ENCODE measurements around the gene MYNN.
A peak's percentile ranks its signal among the peaks of the same experiment; 100 is the strongest.

DNA sequence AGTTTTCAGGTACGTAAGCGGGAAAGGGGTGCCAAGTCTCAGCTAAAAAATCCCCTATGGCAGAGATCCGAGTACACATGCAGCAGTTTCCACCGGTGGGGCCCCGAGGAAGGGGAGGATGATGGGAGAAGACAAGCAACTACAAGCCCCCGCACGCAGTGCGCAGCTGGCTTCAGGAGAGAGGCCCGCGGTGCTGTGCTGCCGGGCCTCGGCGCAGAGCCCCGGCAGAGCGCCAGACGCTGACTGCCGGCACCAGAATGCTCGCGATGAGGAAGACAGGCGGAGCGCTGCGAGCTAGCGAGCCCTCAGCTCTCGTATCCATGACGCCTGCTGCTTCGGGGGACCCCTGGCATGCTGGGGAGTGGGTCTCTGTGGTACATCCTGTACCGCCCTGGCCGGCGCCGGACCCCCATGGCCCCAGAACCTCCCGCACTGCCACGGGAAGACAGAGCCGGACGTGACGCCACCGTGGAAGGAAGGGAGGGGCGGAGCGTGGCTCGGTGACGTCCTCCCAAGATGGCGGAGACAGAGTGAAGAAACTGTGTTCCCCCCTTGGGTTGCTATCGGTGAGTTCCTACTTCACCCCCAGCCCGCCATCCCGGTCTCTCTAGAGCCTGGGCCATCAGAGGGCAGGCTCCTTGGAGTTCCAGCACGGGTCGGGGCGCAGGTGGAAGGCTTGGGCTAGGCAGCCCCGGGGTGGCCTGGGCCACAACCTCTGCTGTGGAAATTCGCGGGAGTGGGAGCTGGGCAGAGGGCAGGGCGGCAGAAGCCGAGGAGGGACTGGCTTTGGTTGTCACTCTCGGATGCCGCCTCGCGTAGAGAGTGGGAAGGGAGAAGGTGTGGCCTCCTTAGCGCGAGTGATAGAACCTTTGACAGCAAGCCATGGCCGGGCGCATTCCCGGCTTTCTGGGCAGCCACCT, at the start of gene MYNN:
- TF ChIP-seq YY1 (IDR thresholded peaks at IDR 0.05; ENCODE audit: extremely low read depth, insufficient replicate concordance, low read depth, low read length) = peak; percentile 95
- TF ChIP-seq, protein P1, sequence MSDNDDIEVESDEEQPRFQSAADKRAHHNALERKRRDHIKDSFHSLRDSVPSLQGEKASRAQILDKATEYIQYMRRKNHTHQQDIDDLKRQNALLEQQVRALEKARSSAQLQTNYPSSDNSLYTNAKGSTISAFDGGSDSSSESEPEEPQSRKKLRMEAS (IDR thresholded peaks at IDR 0.05) = no peak
- TF ChIP-seq, protein P2, sequence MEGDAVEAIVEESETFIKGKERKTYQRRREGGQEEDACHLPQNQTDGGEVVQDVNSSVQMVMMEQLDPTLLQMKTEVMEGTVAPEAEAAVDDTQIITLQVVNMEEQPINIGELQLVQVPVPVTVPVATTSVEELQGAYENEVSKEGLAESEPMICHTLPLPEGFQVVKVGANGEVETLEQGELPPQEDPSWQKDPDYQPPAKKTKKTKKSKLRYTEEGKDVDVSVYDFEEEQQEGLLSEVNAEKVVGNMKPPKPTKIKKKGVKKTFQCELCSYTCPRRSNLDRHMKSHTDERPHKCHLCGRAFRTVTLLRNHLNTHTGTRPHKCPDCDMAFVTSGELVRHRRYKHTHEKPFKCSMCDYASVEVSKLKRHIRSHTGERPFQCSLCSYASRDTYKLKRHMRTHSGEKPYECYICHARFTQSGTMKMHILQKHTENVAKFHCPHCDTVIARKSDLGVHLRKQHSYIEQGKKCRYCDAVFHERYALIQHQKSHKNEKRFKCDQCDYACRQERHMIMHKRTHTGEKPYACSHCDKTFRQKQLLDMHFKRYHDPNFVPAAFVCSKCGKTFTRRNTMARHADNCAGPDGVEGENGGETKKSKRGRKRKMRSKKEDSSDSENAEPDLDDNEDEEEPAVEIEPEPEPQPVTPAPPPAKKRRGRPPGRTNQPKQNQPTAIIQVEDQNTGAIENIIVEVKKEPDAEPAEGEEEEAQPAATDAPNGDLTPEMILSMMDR (IDR thresholded peaks at IDR 0.05 in 2 of 3, conservative IDR thresholded peaks at IDR 0.05 in 1 of 3; ENCODE audit: borderline replicate concordance in 1 of 3, insufficient read depth in 1 of 3, low read depth in 2 of 3, low read length in 2 of 3) = no peak
- TF ChIP-seq POLR2A (IDR thresholded peaks at IDR 0.05; ENCODE audit: borderline replicate concordance, extremely low read depth, insufficient read depth, insufficient read length) = peak; percentile 65
- peak; percentile 94 for TF ChIP-seq POLR2AphosphoS5 (IDR thresholded peaks at IDR 0.05; ENCODE audit: low read depth, low read length)
